ENCODE results near the gene UBA7. TPM values are rescaled to one million over a fixed set of nuclear protein-coding genes. Genes with fewer than 3 reads are reported as not detected.
"Not testable (repeated sequence)": the region's sequence is repeated elsewhere in the genome, so short reads cannot be mapped to it uniquely, and the experiment has no call there.

UBA7 gene
- total RNA-seq, 1 experiment from 2014 or later = 1.2 TPM

GRCh38 chr3:49779358-49780079, 34.2 kb downstream of the UBA7 start:
- Mint-ChIP-seq H3K9me3 (no peaks in the 10 kb centered on the region), H3K27ac (no peak overlapping the region), H3K4me3 (no peak overlapping the region), H3K4me1 (no peaks in the 10 kb centered on the region), H3K27me3 (ENCODE audit: low read depth) (no peaks in the 10 kb centered on the region), H3K36me3 (peaks cover 18% of the 10 kb centered on the region)
- POLR2A ChIA-PET = no interaction called here
- 0 out of 2 replicates have a peak, but pooled peaks have one; percentile 14 for TF ChIP-seq ZNF121 (CRISPR knock-in tag; IDR thresholded peaks at IDR 0.05)
- TF ChIP-seq ZNF138 (CRISPR knock-in tag; conservative IDR thresholded peaks at IDR 0.05) = no peak
- no peak for TF ChIP-seq CDX4 (CRISPR knock-in tag; IDR thresholded peaks at IDR 0.05; ENCODE audit: borderline replicate concordance)
- no peak for TF ChIP-seq ZBTB21 (CRISPR knock-in tag; IDR thresholded peaks at IDR 0.05; ENCODE audit: borderline replicate concordance)
- TF ChIP-seq USF2 (CRISPR knock-in tag; IDR thresholded peaks at IDR 0.05) = no peak
- TF ChIP-seq ZNF263 (CRISPR knock-in tag; IDR thresholded peaks at IDR 0.05; ENCODE audit: low read depth) = no peak
- DNase-seq (ENCODE audit: low spot score) (no peak), ATAC-seq (no peak)
- CTCF ChIA-PET = interaction anchor here (0.6 kb wide), 1 partner anchor 215 kb away, joined by 4 read pairs; no protein-coding TSS in a partner anchor

DNA sequence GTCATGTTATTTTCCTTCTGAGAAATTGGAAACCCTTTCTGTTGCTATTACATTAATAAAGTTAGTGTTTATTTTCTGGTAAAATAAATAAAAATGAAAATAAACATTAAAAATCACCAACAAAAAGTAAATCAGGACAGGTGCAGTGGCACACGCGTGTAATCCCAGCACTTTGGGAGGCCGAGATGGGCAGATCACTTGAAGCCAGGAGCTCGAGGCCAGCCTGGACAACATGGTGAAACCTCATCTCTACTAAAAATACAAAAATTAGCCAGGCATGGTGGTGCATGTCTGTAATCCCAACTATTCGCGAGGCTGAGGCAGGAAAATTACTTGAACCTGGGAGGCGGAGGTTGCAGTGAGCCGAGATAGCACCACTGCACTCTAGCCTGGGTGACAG, 37.7 kb downstream of the UBA7 start:
- H3K9me3 Mint-ChIP-seq; DNase-seq (ENCODE audit: low spot score); CTCF ChIA-PET; POLR2A ChIA-PET; ATAC-seq; H3K27me3 Mint-ChIP-seq (ENCODE audit: low read depth); H3K27ac Mint-ChIP-seq; H3K4me1 Mint-ChIP-seq; H3K4me3 Mint-ChIP-seq: not testable (repeated sequence)
- peaks cover 13% of the 10 kb centered on the region for H3K36me3 Mint-ChIP-seq

DNA sequence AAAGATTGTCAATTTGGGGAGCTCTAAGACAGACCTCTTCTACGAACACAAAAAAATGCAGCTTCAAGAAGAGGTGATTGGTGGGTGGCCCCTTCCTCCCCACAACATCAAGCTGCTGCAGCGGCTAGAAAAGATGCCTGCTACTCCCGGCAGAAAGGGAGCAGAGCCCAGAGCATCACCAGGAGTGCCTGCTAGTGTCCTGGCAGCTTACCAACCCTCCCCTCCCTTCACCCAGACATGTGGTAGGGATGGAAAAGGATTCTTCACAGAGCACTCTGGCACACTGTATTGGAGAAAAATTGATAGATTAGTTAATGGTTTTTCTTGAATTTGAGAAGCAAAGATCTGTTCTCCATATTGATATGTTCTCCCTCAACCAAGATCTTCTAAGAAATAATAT, 38.2 kb downstream of the UBA7 start:
- ChIA-PET CTCF (no interaction called here), POLR2A (no interaction called here)
- no peaks in the 10 kb centered on the region for H3K27me3 Mint-ChIP-seq (ENCODE audit: low read depth)
- ATAC-seq (no peak), DNase-seq (ENCODE audit: low spot score) (no peak)
- peak overlapping the region; percentile 60; the same call in 1 of the 2 replicates for H3K27ac Mint-ChIP-seq
- H3K4me3 Mint-ChIP-seq = no peak overlapping the region
- no peaks in the 10 kb centered on the region for H3K4me1 Mint-ChIP-seq
- peaks cover 13% of the 10 kb centered on the region for H3K36me3 Mint-ChIP-seq
- TF ChIP-seq SOX15 (CRISPR knock-in tag; IDR thresholded peaks at IDR 0.05) = no peak
- TF ChIP-seq, protein P1, sequence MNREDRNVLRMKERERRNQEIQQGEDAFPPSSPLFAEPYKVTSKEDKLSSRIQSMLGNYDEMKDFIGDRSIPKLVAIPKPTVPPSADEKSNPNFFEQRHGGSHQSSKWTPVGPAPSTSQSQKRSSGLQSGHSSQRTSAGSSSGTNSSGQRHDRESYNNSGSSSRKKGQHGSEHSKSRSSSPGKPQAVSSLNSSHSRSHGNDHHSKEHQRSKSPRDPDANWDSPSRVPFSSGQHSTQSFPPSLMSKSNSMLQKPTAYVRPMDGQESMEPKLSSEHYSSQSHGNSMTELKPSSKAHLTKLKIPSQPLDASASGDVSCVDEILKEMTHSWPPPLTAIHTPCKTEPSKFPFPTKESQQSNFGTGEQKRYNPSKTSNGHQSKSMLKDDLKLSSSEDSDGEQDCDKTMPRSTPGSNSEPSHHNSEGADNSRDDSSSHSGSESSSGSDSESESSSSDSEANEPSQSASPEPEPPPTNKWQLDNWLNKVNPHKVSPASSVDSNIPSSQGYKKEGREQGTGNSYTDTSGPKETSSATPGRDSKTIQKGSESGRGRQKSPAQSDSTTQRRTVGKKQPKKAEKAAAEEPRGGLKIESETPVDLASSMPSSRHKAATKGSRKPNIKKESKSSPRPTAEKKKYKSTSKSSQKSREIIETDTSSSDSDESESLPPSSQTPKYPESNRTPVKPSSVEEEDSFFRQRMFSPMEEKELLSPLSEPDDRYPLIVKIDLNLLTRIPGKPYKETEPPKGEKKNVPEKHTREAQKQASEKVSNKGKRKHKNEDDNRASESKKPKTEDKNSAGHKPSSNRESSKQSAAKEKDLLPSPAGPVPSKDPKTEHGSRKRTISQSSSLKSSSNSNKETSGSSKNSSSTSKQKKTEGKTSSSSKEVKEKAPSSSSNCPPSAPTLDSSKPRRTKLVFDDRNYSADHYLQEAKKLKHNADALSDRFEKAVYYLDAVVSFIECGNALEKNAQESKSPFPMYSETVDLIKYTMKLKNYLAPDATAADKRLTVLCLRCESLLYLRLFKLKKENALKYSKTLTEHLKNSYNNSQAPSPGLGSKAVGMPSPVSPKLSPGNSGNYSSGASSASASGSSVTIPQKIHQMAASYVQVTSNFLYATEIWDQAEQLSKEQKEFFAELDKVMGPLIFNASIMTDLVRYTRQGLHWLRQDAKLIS (CRISPR knock-in tag; IDR thresholded peaks at IDR 0.05; ENCODE audit: borderline replicate concordance) = no peak
- no peak for TF ChIP-seq E2F5 (CRISPR knock-in tag; IDR thresholded peaks at IDR 0.05)
- TF ChIP-seq, protein P2, sequence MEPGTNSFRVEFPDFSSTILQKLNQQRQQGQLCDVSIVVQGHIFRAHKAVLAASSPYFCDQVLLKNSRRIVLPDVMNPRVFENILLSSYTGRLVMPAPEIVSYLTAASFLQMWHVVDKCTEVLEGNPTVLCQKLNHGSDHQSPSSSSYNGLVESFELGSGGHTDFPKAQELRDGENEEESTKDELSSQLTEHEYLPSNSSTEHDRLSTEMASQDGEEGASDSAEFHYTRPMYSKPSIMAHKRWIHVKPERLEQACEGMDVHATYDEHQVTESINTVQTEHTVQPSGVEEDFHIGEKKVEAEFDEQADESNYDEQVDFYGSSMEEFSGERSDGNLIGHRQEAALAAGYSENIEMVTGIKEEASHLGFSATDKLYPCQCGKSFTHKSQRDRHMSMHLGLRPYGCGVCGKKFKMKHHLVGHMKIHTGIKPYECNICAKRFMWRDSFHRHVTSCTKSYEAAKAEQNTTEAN (CRISPR knock-in tag; IDR thresholded peaks at IDR 0.05) = no peak
- TF ChIP-seq PREB (CRISPR knock-in tag; IDR thresholded peaks at IDR 0.05; ENCODE audit: borderline replicate concordance) = no peak
- no peak for TF ChIP-seq ZBTB21 (CRISPR knock-in tag; IDR thresholded peaks at IDR 0.05; ENCODE audit: borderline replicate concordance)
- TF ChIP-seq, protein P3, sequence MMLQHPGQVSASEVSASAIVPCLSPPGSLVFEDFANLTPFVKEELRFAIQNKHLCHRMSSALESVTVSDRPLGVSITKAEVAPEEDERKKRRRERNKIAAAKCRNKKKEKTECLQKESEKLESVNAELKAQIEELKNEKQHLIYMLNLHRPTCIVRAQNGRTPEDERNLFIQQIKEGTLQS (CRISPR knock-in tag; conservative IDR thresholded peaks at IDR 0.05) = no peak
- no peaks in the 10 kb centered on the region for H3K9me3 Mint-ChIP-seq
